ENCODE results near the gene AHSA1. TPM values are rescaled to one million over a fixed set of nuclear protein-coding genes. Genes with fewer than 3 reads are reported as not detected.

The AHSA1 gene
- polyA plus RNA-seq, 2 of the 4 experiments (the other 2 are of a cell fraction) = 299 to 307 TPM

DNA sequence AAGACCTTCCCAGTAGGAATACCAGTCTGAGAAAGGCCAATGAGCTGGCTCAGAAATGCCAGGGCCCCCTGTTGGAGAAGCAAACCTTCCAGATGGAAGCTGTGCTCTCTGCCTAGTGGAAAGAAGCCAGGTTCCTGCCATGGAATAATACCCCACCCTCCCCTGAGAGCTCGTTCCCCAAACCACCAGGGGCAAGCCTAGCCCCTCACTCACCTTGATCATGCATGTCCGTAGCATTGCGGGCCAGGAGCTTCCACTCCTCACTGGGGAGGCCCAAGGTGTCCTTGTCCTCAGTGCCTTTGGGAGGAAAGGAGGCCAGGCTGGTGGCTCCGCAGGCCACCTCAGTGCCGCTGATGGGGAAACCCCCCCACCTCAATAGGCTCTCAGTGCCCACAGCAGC lies 20.1 kb downstream of the AHSA1 start:
- Histone ChIP-seq H3K4me1 (no peaks in the 10 kb centered on the region), H3K4me3 (no peak overlapping the region), H3K27ac (no peak overlapping the region), H3K4me2 (no peak overlapping the region), H3K9me3 (no peaks in the 10 kb centered on the region)
- FAIRE-seq = no peak
- CTCF ChIA-PET = interaction anchor here (0.8 to 3.4 kb wide), 3 partner anchors 10 to 176 kb away, joined by 3 to 13 read pairs (median 5); no protein-coding TSS in a partner anchor
- no peak for TF ChIP-seq POLR2AphosphoS2 (conservative IDR thresholded peaks at IDR 0.05; ENCODE audit: low read length)
- TF ChIP-seq ZSCAN20 (CRISPR knock-in tag; IDR thresholded peaks at IDR 0.05) = no peak
- no peak for TF ChIP-seq EHF (CRISPR knock-in tag; IDR thresholded peaks at IDR 0.05)
- TF ChIP-seq, protein P1, sequence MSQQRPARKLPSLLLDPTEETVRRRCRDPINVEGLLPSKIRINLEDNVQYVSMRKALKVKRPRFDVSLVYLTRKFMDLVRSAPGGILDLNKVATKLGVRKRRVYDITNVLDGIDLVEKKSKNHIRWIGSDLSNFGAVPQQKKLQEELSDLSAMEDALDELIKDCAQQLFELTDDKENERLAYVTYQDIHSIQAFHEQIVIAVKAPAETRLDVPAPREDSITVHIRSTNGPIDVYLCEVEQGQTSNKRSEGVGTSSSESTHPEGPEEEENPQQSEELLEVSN (IDR thresholded peaks at IDR 0.05; ENCODE audit: borderline replicate concordance, low read depth) = no peak
- TF ChIP-seq, protein P2, sequence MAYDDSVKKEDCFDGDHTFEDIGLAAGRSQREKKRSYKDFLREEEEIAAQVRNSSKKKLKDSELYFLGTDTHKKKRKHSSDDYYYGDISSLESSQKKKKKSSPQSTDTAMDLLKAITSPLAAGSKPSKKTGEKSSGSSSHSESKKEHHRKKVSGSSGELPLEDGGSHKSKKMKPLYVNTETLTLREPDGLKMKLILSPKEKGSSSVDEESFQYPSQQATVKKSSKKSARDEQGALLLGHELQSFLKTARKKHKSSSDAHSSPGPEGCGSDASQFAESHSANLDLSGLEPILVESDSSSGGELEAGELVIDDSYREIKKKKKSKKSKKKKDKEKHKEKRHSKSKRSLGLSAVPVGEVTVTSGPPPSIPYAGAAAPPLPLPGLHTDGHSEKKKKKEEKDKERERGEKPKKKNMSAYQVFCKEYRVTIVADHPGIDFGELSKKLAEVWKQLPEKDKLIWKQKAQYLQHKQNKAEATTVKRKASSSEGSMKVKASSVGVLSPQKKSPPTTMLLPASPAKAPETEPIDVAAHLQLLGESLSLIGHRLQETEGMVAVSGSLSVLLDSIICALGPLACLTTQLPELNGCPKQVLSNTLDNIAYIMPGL (CRISPR knock-in tag; IDR thresholded peaks at IDR 0.05; ENCODE audit: borderline replicate concordance) = no peak
- TF ChIP-seq RAD21 (conservative IDR thresholded peaks at IDR 0.05 in 1 of 2, IDR thresholded peaks at IDR 0.05 in 1 of 2) = no peak
- no peak for TF ChIP-seq CEBPB (IDR thresholded peaks at IDR 0.05)
- no peak for TF ChIP-seq JUN (IDR thresholded peaks at IDR 0.05)
- no peak for DNase-seq (ENCODE audit: low read depth in 1 of 2, low spot score in 1 of 2)
- peak in 1 of 2 experiments; percentile 45; a peak in 3 of 6 replicates for ATAC-seq
- 64% methylated on average over 4 of the region's 5 CpGs for WGBS (ENCODE audit: missing lambda C conversion rate)
- POLR2A ChIA-PET = no interaction called here

DNA sequence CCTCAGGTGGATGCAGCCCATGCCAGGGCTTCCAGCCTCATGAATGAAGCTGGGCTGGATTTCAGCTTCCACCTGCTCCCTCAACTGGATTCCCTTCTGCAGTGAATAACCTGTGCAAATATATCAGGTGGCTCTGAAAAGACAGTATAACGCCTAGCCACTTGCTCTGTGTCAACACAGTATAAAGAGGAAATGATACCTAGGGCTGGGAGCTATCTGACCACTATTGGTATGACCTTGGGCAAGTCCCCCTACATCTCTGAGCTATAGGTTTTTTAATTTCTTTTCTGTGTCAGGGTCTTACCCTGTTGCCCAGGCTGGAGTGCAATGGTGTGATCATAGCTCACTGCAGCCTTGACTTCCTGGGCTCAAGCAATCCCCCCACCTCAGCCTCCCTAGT lies 20.9 kb downstream of the AHSA1 start:
- Histone ChIP-seq H3K4me2 (no peak overlapping the region), H3K4me3 (no peak overlapping the region), H3K27ac (no peak overlapping the region), H3K4me1 (no peaks in the 10 kb centered on the region), H3K9me3 (no peaks in the 10 kb centered on the region)
- DNase-seq (ENCODE audit: low read depth in 1 of 2, low spot score in 1 of 2) (no peak), ATAC-seq (no peak), FAIRE-seq (no peak)
- POLR2A ChIA-PET = no interaction called here
- TF ChIP-seq MAZ (IDR thresholded peaks at IDR 0.05; ENCODE audit: borderline replicate concordance, low read depth, low read length) (no peak), CHD2 (IDR thresholded peaks at IDR 0.05; ENCODE audit: low read length, partially characterized antibody) (no peak), FOSB (CRISPR knock-in tag; IDR thresholded peaks at IDR 0.05) (no peak), GATA3 (IDR thresholded peaks at IDR 0.05; ENCODE audit: borderline replicate concordance) (no peak), RNF2 (IDR thresholded peaks at IDR 0.05; ENCODE audit: borderline replicate concordance, low read depth) (no peak), CEBPB (IDR thresholded peaks at IDR 0.05) (no peak), EHMT2 (IDR thresholded peaks at IDR 0.05; ENCODE audit: low read depth) (no peak)
- TF ChIP-seq, protein P3, sequence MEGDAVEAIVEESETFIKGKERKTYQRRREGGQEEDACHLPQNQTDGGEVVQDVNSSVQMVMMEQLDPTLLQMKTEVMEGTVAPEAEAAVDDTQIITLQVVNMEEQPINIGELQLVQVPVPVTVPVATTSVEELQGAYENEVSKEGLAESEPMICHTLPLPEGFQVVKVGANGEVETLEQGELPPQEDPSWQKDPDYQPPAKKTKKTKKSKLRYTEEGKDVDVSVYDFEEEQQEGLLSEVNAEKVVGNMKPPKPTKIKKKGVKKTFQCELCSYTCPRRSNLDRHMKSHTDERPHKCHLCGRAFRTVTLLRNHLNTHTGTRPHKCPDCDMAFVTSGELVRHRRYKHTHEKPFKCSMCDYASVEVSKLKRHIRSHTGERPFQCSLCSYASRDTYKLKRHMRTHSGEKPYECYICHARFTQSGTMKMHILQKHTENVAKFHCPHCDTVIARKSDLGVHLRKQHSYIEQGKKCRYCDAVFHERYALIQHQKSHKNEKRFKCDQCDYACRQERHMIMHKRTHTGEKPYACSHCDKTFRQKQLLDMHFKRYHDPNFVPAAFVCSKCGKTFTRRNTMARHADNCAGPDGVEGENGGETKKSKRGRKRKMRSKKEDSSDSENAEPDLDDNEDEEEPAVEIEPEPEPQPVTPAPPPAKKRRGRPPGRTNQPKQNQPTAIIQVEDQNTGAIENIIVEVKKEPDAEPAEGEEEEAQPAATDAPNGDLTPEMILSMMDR (IDR thresholded peaks at IDR 0.05) = no peak
- CTCF ChIA-PET = interaction anchor here (0.8 to 3.4 kb wide), 4 partner anchors 11 to 177 kb away, joined by 3 to 13 read pairs (median 4); no protein-coding TSS in a partner anchor
- 30% methylated on average over 1 of the region's 1 CpG for WGBS (ENCODE audit: missing lambda C conversion rate)

DNA sequence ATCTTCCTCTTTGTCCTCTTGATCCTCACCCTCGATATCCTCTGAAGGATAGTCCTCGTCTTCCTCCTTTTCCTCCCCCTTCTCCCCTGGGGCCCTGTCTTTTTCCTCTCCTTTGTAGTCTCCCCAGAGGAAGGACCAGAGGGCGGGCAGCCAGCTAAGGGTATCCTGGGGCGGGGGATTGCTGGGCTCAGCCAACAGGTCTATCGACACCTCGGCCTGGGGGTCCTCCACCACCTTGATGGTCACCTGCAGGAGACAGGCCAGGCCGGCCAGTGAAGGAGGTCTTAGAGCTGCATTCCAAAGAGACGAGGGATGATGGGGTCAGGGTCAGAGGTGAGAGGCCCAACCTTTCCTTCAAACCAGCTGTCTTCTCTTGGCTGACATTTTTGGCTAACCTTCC lies 24.5 kb downstream of the AHSA1 start:
- no peaks in the 10 kb centered on the region for H3K9me3 ChIP-seq
- no peak for ATAC-seq
- H3K27ac ChIP-seq = no peak overlapping the region
- H3K4me2 ChIP-seq = no peak overlapping the region
- 82% methylated on average over 6 of the region's 8 CpGs for WGBS (ENCODE audit: missing lambda C conversion rate)
- no peak for FAIRE-seq
- ChIA-PET CTCF (interaction anchor here (0.9 to 3.2 kb wide), 5 partner anchors 20 to 340 kb away, joined by 3 to 12 read pairs (median 5); no protein-coding TSS in a partner anchor), POLR2A (no interaction called here)
- DNase-seq (ENCODE audit: low read depth in 1 of 2, low spot score in 1 of 2) = no peak
- no peak overlapping the region for H3K4me3 ChIP-seq
- peaks cover 4% of the 10 kb centered on the region; the same call in 1 of the 3 replicates for H3K4me1 ChIP-seq
- TF ChIP-seq JUNB (IDR thresholded peaks at IDR 0.05) (no peak), SREBF2 (IDR thresholded peaks at IDR 0.05) (no peak), CHD2 (IDR thresholded peaks at IDR 0.05; ENCODE audit: low read length, partially characterized antibody) (no peak), MYC (IDR thresholded peaks at IDR 0.05; ENCODE audit: borderline replicate concordance, low read length) (no peak), GATA3 (IDR thresholded peaks at IDR 0.05; ENCODE audit: borderline replicate concordance) (no peak), RCOR1 (IDR thresholded peaks at IDR 0.05; ENCODE audit: low read depth, low read length) (no peak), MAFK (IDR thresholded peaks at IDR 0.05; ENCODE audit: partially characterized antibody) (no peak), HOXA7 (CRISPR knock-in tag; IDR thresholded peaks at IDR 0.05) (no peak), KDM5A (IDR thresholded peaks at IDR 0.05) (no peak), EP300 (IDR thresholded peaks at IDR 0.05) (no peak), ZC3H11A (IDR thresholded peaks at IDR 0.05) (no peak), TFCP2L1 (CRISPR knock-in tag; IDR thresholded peaks at IDR 0.05) (no peak), BHLHE40 (IDR thresholded peaks at IDR 0.05; ENCODE audit: low read depth, low read length) (no peak), PHF8 (IDR thresholded peaks at IDR 0.05; ENCODE audit: borderline replicate concordance, low read depth) (no peak)
- TF ChIP-seq, protein P4, sequence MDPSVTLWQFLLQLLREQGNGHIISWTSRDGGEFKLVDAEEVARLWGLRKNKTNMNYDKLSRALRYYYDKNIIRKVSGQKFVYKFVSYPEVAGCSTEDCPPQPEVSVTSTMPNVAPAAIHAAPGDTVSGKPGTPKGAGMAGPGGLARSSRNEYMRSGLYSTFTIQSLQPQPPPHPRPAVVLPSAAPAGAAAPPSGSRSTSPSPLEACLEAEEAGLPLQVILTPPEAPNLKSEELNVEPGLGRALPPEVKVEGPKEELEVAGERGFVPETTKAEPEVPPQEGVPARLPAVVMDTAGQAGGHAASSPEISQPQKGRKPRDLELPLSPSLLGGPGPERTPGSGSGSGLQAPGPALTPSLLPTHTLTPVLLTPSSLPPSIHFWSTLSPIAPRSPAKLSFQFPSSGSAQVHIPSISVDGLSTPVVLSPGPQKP (IDR thresholded peaks at IDR 0.05; ENCODE audit: low read depth, low read length) = no peak
- TF ChIP-seq, protein P5, sequence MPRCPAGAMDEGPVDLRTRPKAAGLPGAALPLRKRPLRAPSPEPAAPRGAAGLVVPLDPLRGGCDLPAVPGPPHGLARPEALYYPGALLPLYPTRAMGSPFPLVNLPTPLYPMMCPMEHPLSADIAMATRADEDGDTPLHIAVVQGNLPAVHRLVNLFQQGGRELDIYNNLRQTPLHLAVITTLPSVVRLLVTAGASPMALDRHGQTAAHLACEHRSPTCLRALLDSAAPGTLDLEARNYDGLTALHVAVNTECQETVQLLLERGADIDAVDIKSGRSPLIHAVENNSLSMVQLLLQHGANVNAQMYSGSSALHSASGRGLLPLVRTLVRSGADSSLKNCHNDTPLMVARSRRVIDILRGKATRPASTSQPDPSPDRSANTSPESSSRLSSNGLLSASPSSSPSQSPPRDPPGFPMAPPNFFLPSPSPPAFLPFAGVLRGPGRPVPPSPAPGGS (IDR thresholded peaks at IDR 0.05) = no peak
